HepG2 (cell line): ENCODE results near the gene ZSWIM7. TPM values are rescaled to one million over a fixed set of nuclear protein-coding genes. Genes with fewer than 3 reads are reported as not detected.
A peak's percentile ranks its signal among the peaks of the same experiment; 100 is the strongest.

Source experiments
- ATAC-seq: fragments of 200-7000 bp; cut with Tn5 transposase; 3 replicates; pipeline ENCODE4 v1.9.1; 2020; ENCODE audit warnings: mild to moderate bottlenecking, moderate library complexity
- BruUV-seq: library from RNA; stranded (reverse); fragments of 400-500 nt; replicated peaks from 2 replicates; lab custom pipeline; 2021; lab: Mats Ljungman, UMichigan
- CTCF ChIA-PET: fragments of 300-600 bp; formaldehyde crosslinking; extraction: SDS; loops from one replicate; lab custom pipeline; 2021; ENCODE audit warnings: low total read pairs, inconsistent platforms, low intra/inter-chr PET ratio; lab: Yijun Ruan, JAX
- POLR2A ChIA-PET: fragments of 350-600 bp; sonication (Branson Sonifier 250); formaldehyde crosslinking; loops from one replicate; lab custom pipeline; 2020; ENCODE audit warnings: antibody characterized with exemption, inconsistent platforms; lab: Yijun Ruan, JAX
- DNase-seq: peaks from one replicate; pipeline ENCODE4 v3.0.0-alpha.2; 2015; ENCODE audit warnings: low spot score
- FAIRE-seq: peaks from 3 replicates; lab custom pipeline; 2011; peaks lifted over from hg19 to GRCh38; lab: Jason Lieb, UNC
- H2AFZ ChIP-seq: one replicate; pipeline ENCODE4 v1.6.1; 2011; ENCODE audit warnings: low read length, inconsistent platforms
- H3K27ac ChIP-seq: fragments of 300-600 bp; 3 replicates; pipeline ENCODE4 v1.8.0; 2011; ENCODE audit warnings: mixed run types, mild to moderate bottlenecking, mixed read lengths, low read length, inconsistent platforms; ENCODE audit not compliant: insufficient read depth; ENCODE audit errors: extremely low read length
- H3K27me3 ChIP-seq, 2 experiments: fragments of 200-600 bp in 1 of 2; 2 replicates in 1 of 2; 3 replicates in 1 of 2; pipeline versions ENCODE4 v1.6.0 to v1.8.0; 2011; ENCODE audit warnings: low read length in 2 of 2, mild to moderate bottlenecking in 2 of 2, moderate library complexity in 2 of 2, inconsistent platforms in 1 of 2; ENCODE audit not compliant: insufficient read depth in 2 of 2, control insufficient read depth in 1 of 2
- H3K36me3 ChIP-seq, 2 experiments: fragments of 200-600 bp in 1 of 2; replicated peaks in 1 of 2; 2 replicates in 1 of 2; 3 replicates in 1 of 2; pipeline versions ENCODE4 v1.5.1 to v1.8.0; 2011; ENCODE audit warnings: low read length in 2 of 2, inconsistent platforms in 1 of 2; ENCODE audit not compliant: insufficient read depth in 2 of 2, control insufficient read depth in 1 of 2
- H3K4me1 ChIP-seq: 2 replicates; pipeline ENCODE4 v1.5.1; 2012; ENCODE audit warnings: low read length, inconsistent platforms; ENCODE audit not compliant: insufficient read depth
- H3K4me2 ChIP-seq: 2 replicates; pipeline ENCODE4 v1.6.0; 2011; ENCODE audit warnings: low read depth, low read length, inconsistent platforms
- H3K4me3 ChIP-seq, 3 experiments: fragments of 200-600 bp in 1 of 3; sonication (generic), shearing (Covaris generic) in 1 of 3; replicated peaks in 1 of 3; 2 replicates each; pipeline ENCODE4 v1.5.1; 2011 to 2016; ENCODE audit warnings: low read length in 3 of 3, inconsistent platforms in 2 of 3, low read depth in 2 of 3, mild to moderate bottlenecking in 2 of 3, control low read depth in 1 of 3, mixed read lengths in 1 of 3; ENCODE audit not compliant: insufficient read depth in 1 of 3
- H3K79me2 ChIP-seq: one replicate; pipeline ENCODE4 v1.6.1; 2011; ENCODE audit warnings: low read length, inconsistent platforms; ENCODE audit not compliant: insufficient read depth
- H3K9ac ChIP-seq: 2 replicates; pipeline ENCODE4 v1.6.0; 2011; ENCODE audit warnings: mild to moderate bottlenecking, low read depth, low read length, inconsistent platforms; ENCODE audit not compliant: insufficient read depth
- H3K9me3 ChIP-seq: 2 replicates; pipeline ENCODE4 v1.5.1; 2012; ENCODE audit warnings: mild to moderate bottlenecking, low read length
- H4K20me1 ChIP-seq: 2 replicates; pipeline ENCODE4 v1.6.0; 2011; ENCODE audit warnings: inconsistent platforms, mild to moderate bottlenecking, low read length, moderate library complexity; ENCODE audit not compliant: insufficient read depth
- ARNTL ChIP-seq: sonication (generic); formaldehyde crosslinking; IDR thresholded peaks from 2 replicates; pipeline ENCODE4 v1.4.0; 2020; ENCODE audit warnings: mild to moderate bottlenecking, missing genetic modification reagents
- FLYWCH1 ChIP-seq: sonication (generic); formaldehyde crosslinking; IDR thresholded peaks from 2 replicates; pipeline ENCODE4 v1.8.1; 2023; ENCODE audit warnings: mild to moderate bottlenecking, missing genetic modification reagents
- MTF2 ChIP-seq: sonication (generic); formaldehyde crosslinking; IDR thresholded peaks from 2 replicates; pipeline ENCODE4 v1.5.0; 2020; ENCODE audit warnings: missing genetic modification reagents, borderline replicate concordance
- PHB2 ChIP-seq: fragments of 450-650 bp; IDR thresholded peaks from 2 replicates; pipeline ENCODE4 v1.6.1; 2018; ENCODE audit not compliant: partially characterized antibody
- ZBTB38 ChIP-seq: sonication (generic); formaldehyde crosslinking; IDR thresholded peaks from 2 replicates; pipeline ENCODE4 v1.5.1; 2020; ENCODE audit warnings: mild to moderate bottlenecking, missing genetic modification reagents
- ZMYM4 ChIP-seq: sonication (generic); formaldehyde crosslinking; IDR thresholded peaks from 2 replicates; pipeline ENCODE4 v1.8.1; 2023; ENCODE audit warnings: mild to moderate bottlenecking, missing genetic modification reagents
- ZNF101 ChIP-seq: sonication (generic); formaldehyde crosslinking; IDR thresholded peaks from 2 replicates; pipeline ENCODE4 v1.4.0; 2020; ENCODE audit warnings: mild to moderate bottlenecking, low read depth, missing genetic modification reagents, borderline replicate concordance
- ZNF280B ChIP-seq: sonication (generic); formaldehyde crosslinking; IDR thresholded peaks from 2 replicates; pipeline ENCODE4 v1.5.0; 2020; ENCODE audit warnings: missing genetic modification reagents, mild to moderate bottlenecking, borderline replicate concordance
- ZNF337 ChIP-seq: sonication (generic); formaldehyde crosslinking; IDR thresholded peaks from 2 replicates; pipeline ENCODE4 v1.5.1; 2020; ENCODE audit warnings: missing genetic modification reagents, low read depth, mild to moderate bottlenecking, borderline replicate concordance
- WGBS: methylation state at CpG from one replicate; pipeline ENCODE4 v1.1.6; 2017; ENCODE audit warnings: low lambda C conversion rate; 5-methylcytosine and 5-hydroxymethylcytosine counted together
- in situ Hi-C: cut with HindIII; loops from 2 replicates; pipeline ENCODE4 v1.10.0; 2017; ENCODE audit warnings: low pct_unique_long_range_greater_than_20kb; ENCODE audit not compliant: extremely low pct_ligation_motif_present
- intact Hi-C: fragments of 100-400 bp; cut with micrococcal nuclease; formaldehyde crosslinking; loops from one replicate; pipeline ENCODE4 v1.10.0; 2022; ENCODE audit not compliant: unreplicated experiment
- polyA plus RNA-seq, 8 experiments: library from polyadenylated mRNA; depleted of rRNA in 3 of 8; stranded (reverse) in 7 of 8; unstranded in 1 of 8; fragments of >200 nt; fragmentation: Illumina TruSeq in 4 of 8; extraction: Trizol in 4 of 8; gene quantifications; 2 replicates each; pipeline versions ENCODE4 v1.2.1 to v1.2.3, GENCODE V29; 2011 to 2016; ENCODE audit warnings: low read depth in 4 of 8, missing spikeins in 1 of 8, mixed read lengths in 1 of 8; ENCODE audit not compliant: insufficient read depth in 1 of 8
- total RNA-seq, 5 experiments: library from RNA; depleted of rRNA; stranded (reverse); fragments of >200 nt; fragmentation: Illumina TruSeq; extraction: Trizol; gene quantifications; 2 replicates each; pipeline ENCODE4 v1.2.3, GENCODE V29; 2016; ENCODE audit warnings: low read depth in 1 of 5
- TF ChIP-seq, protein P1 (sequence below): sonication (generic); formaldehyde crosslinking; IDR thresholded peaks from 2 replicates; pipeline ENCODE4 v1.4.0; 2020; ENCODE audit warnings: mild to moderate bottlenecking, low read depth, missing genetic modification reagents
- TF ChIP-seq, protein P2 (sequence below): sonication (generic); formaldehyde crosslinking; IDR thresholded peaks from 2 replicates; pipeline ENCODE4 v1.8.1; 2023; ENCODE audit warnings: mild to moderate bottlenecking, missing genetic modification reagents
- TF ChIP-seq, protein P3 (sequence below): sonication (generic); formaldehyde crosslinking; IDR thresholded peaks from 2 replicates; pipeline ENCODE4 v1.5.1; 2020; ENCODE audit warnings: mild to moderate bottlenecking, missing genetic modification reagents, moderate library complexity

The ZSWIM7 gene
- total and polyA plus RNA-seq, 2 of the 13 experiments (the other 11 are each of a cell fraction or from before 2014, with no cell fraction given): 13.1 to 28.1 TPM

- H3K4me2 ChIP-seq: peak overlapping the region; percentile 100
- intact Hi-C loops (no loop called here), in situ Hi-C loops (loop anchor here (5.0 to 25.0 kb wide), 2 partner anchors 51 to 109 kb away; partner anchors contain the start of genes TTC19 and ZSWIM7)
- H3K79me2 ChIP-seq: peaks cover 28% of the 10 kb centered on the region
- no peak for FAIRE-seq
- ChIA-PET POLR2A (interaction anchor here (2.5 kb wide), 1 partner anchor 19 kb away, joined by 12 read pairs; no protein-coding TSS in a partner anchor), CTCF (no interaction called here)
- no peak for TF ChIP-seq ZNF101 (CRISPR knock-in tag)
- TF ChIP-seq ZNF337 (CRISPR knock-in tag): 0 out of 2 replicates have a peak, but pooled peaks have one; percentile 41
- 0 out of 2 replicates have a peak, but pooled peaks have one; percentile 19 for TF ChIP-seq ZBTB38 (CRISPR knock-in tag)
- TF ChIP-seq ARNTL (CRISPR knock-in tag): peak; percentile 0; the same call in 1 of the 2 replicates
- TF ChIP-seq ZMYM4 (CRISPR knock-in tag): 0 out of 2 replicates have a peak, but pooled peaks have one; percentile 14
- TF ChIP-seq, protein P1, sequence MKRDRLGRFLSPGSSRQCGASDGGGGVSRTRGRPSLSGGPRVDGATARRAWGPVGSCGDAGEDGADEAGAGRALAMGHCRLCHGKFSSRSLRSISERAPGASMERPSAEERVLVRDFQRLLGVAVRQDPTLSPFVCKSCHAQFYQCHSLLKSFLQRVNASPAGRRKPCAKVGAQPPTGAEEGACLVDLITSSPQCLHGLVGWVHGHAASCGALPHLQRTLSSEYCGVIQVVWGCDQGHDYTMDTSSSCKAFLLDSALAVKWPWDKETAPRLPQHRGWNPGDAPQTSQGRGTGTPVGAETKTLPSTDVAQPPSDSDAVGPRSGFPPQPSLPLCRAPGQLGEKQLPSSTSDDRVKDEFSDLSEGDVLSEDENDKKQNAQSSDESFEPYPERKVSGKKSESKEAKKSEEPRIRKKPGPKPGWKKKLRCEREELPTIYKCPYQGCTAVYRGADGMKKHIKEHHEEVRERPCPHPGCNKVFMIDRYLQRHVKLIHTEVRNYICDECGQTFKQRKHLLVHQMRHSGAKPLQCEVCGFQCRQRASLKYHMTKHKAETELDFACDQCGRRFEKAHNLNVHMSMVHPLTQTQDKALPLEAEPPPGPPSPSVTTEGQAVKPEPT (CRISPR knock-in tag): no peak
- TF ChIP-seq ZNF280B (CRISPR knock-in tag): 0 out of 2 replicates have a peak, but pooled peaks have one; percentile 25
- TF ChIP-seq, protein P2, sequence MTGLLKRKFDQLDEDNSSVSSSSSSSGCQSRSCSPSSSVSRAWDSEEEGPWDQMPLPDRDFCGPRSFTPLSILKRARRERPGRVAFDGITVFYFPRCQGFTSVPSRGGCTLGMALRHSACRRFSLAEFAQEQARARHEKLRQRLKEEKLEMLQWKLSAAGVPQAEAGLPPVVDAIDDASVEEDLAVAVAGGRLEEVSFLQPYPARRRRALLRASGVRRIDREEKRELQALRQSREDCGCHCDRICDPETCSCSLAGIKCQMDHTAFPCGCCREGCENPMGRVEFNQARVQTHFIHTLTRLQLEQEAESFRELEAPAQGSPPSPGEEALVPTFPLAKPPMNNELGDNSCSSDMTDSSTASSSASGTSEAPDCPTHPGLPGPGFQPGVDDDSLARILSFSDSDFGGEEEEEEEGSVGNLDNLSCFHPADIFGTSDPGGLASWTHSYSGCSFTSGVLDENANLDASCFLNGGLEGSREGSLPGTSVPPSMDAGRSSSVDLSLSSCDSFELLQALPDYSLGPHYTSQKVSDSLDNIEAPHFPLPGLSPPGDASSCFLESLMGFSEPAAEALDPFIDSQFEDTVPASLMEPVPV (CRISPR knock-in tag): no peak
- TF ChIP-seq MTF2: 0 out of 2 replicates have a peak, but pooled peaks have one; percentile 21
- TF ChIP-seq, protein P3, sequence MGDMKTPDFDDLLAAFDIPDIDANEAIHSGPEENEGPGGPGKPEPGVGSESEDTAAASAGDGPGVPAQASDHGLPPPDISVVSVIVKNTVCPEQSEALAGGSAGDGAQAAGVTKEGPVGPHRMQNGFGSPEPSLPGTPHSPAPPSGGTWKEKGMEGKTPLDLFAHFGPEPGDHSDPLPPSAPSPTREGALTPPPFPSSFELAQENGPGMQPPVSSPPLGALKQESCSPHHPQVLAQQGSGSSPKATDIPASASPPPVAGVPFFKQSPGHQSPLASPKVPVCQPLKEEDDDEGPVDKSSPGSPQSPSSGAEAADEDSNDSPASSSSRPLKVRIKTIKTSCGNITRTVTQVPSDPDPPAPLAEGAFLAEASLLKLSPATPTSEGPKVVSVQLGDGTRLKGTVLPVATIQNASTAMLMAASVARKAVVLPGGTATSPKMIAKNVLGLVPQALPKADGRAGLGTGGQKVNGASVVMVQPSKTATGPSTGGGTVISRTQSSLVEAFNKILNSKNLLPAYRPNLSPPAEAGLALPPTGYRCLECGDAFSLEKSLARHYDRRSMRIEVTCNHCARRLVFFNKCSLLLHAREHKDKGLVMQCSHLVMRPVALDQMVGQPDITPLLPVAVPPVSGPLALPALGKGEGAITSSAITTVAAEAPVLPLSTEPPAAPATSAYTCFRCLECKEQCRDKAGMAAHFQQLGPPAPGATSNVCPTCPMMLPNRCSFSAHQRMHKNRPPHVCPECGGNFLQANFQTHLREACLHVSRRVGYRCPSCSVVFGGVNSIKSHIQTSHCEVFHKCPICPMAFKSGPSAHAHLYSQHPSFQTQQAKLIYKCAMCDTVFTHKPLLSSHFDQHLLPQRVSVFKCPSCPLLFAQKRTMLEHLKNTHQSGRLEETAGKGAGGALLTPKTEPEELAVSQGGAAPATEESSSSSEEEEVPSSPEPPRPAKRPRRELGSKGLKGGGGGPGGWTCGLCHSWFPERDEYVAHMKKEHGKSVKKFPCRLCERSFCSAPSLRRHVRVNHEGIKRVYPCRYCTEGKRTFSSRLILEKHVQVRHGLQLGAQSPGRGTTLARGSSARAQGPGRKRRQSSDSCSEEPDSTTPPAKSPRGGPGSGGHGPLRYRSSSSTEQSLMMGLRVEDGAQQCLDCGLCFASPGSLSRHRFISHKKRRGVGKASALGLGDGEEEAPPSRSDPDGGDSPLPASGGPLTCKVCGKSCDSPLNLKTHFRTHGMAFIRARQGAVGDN (CRISPR knock-in tag): peak; percentile 55
- TF ChIP-seq FLYWCH1 (CRISPR knock-in tag): no peak
- no peak for TF ChIP-seq PHB2
- H2AFZ ChIP-seq: no peak overlapping the region
- peak overlapping the region; percentile 66 to 83 (median 79) for H3K4me3 ChIP-seq
- H3K4me1 ChIP-seq: peaks cover 51% of the 10 kb centered on the region
- no peaks in the 10 kb centered on the region for H4K20me1 ChIP-seq
- H3K27ac ChIP-seq: no peak overlapping the region
- 27% methylated on average over 6 of the region's 9 CpGs for WGBS
- no peak for ATAC-seq
- peaks cover 7 to 10% of the 10 kb centered on the region in 2 experiments; a peak in 4 of 5 replicates for H3K36me3 ChIP-seq
- peak overlapping the region; percentile 68 for H3K9ac ChIP-seq
- no peaks in the 10 kb centered on the region; a peak in 3 of 5 replicates for H3K27me3 ChIP-seq
- no peak for DNase-seq
- no peaks in the 10 kb centered on the region for H3K9me3 ChIP-seq
- no TSS peak for BruUV-seq
These were observed 52.8 kb downstream of the ZSWIM7 start for GRCh38 chr17:15946611-15947120.
